GOT3 (cell line): ENCODE measurements around the gene RIMBP2.

Source experiments
- DNase-seq: peaks from one replicate; lab custom pipeline; 2025; ENCODE audit warnings: mixed read lengths; lab: John Stamatoyannopoulos, UW

The RIMBP2 gene

DNA sequence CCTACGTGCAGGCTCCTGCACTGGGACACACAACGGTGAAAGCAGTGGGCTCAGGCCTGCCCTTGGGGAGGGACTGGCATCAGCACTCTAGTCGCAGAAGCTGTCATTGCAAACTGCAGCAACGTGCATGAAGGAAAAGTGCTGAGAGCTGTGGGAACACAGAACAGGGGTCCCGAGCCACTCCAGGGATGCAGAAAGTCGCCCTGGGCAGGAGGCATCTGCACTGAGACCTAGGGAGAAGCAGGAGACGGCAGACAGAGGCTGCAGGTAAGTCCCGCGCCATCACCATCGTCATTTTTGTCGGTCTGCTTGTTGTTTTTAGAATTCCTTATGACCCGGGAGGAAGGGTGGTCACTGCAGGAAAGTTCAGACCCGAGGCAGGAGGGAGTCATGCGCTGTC is 21.6 kb upstream of the RIMBP2 start:
- DNase-seq, result no peak

DNA sequence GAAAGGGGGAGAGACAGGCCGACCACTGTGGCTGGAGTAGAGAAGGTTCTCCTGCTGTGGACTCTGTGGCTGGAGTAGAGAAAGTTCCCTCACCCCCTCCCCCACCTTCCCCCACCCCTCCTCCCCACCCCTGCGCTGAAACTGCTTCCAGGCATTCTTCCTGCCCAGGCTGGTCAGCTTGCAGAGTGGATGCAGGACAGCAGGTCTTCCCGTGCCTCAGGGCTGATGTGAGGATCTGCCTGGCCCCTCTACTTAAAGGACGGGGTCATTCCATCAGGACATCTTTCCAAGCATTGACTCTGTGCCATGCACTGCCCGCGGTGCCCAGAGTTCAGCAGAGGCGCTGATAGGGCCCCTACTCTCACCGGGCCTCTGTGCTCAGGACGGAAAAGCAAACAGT is 13.2 kb upstream of the RIMBP2 start:
- no peak for DNase-seq

DNA sequence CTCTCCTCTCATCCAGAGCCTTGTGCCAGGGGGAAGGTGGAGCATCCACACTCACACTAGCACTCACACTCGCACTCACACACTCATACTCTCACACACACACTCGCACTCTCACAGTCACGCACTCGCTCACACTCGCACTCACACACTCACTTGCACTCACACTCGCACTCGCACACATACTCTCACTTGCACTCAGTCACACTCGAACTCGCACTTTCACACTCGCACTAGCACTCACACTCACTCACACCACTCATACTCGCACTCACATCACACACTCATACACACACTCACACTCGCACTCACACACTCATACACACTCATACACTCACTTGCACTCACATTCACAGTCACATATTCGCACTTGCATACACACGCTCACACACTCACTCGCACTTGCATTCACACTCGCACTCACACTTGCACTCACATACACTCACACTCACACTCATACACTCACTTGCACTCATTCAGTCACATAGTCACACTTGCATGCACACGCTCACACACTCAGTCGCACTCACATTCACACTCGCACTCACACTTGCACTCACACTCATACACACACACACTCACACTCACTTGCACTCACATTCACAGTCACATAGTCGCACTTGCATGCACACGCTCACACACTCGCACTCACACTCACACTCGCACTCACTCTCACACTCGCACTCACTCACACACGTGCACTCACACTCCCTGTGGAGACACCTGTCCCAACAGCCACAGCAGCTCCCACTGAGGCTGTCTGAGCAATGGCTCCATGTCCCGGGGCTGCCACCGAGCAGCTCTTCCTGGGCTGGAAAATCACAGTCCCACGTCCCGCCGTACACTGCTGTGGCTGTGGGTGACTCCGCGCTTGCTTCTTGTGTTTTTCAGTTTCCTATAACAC is 12.3 kb upstream of the RIMBP2 start:
- DNase-seq, result no peak

DNA sequence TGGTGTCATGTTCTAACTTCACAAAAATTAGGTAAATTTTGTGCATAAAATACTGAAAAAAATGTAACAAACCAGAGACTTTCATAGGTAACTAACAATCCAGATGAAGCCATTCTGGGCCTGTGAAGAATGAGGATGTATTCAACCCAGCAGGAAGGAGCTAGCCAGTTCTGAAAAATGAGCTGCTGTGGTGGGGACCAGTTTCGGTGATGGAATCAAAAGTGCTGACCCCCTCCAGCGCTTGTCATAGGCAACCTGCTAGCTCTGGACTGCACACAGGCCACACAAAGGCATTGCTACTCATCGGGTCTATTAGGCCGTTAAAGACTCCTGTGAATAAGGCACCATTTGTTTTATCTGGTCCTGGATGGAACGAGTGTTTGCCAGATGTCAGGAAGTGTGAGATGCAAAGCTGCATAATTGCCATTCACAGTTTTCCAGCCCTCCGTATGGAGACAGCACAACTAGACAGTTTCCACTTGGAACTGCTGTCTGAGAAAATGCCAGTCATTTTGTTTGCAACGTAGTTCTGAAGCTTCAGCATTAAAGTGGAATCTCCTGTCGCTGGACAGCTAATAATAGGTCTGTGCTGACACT is 3.3 kb upstream of the RIMBP2 start:
- DNase-seq, result no peak

DNA sequence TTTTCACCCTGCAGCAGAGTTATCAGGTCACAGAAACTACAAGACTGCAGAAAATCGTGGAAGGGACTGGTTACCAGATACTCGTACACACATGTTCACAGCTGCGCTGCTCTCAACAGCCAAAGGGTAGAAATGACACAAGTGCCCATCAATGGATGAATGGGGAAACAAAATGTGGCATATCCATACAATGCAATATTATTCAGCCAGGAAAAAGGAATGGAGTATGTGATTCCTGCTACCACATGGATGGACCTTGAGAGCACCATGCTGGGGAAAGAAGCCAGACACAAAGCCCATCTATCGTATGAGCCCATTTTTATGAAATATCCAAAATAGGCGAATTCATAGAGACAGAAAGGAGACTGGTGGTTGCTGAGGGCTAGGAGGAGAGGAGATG is 1.7 kb upstream of the RIMBP2 start:
- no peak for DNase-seq

DNA sequence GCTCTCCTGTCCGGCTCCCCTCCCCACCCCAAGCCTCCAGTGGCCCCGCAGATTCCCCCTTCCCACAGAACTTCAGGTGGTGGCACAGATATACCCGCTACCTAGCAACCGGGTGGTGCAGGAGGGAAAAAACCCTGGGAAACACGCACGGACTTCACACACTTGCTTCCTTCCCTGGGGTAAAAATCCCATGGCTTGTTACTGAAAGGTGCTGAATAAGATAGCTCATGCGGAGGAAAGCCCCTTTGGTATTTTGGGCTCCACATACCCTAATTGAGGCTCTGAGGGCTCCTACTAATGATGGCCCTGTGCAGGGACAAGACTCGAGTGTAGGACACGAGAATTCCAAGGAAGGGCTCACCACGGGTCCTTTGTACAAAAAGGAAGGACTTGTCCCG is 869 bp upstream of the RIMBP2 start:
- no peak for DNase-seq

DNA sequence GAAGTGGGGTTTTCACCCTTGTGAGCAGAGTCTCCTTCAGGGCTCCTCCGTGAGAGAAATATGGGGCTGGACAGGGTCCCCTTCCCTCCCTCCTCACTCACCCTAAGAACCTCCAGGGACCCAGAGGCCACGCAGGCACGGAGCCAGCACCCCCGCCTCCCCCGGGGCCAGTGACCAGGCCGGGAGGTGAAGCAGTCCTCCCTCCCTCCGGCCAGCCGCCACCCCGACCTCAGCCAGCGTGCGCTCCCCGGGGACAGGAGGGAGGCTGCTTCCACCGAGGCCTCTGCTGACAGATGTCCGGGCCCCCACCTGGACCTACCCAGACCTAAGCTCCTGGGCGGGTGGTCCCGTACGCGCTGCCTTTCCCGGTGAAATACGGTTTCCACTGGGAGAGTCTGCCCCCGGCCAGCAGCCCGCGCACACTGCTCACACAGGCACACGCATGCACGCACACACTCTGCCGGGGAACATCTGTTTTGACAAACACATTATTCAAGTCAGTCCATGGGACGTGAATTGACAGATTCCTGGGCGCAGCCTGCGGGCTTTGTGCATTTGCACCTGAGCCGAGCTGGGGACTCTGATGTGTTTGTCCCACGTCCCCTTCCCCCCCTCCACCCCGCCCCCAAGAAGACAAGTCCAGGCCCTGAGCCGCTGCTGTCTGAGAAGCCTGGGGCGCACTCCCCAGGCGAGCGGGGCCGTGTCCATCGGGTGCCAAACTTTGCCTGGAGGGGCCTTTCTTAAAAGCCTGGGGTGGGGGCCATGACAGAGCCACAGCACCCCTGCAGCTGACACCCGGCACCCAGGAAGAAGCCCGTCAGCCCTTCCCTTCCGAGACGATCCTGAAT is 725 bp downstream of the RIMBP2 start:
- DNase-seq, result no peak

DNA sequence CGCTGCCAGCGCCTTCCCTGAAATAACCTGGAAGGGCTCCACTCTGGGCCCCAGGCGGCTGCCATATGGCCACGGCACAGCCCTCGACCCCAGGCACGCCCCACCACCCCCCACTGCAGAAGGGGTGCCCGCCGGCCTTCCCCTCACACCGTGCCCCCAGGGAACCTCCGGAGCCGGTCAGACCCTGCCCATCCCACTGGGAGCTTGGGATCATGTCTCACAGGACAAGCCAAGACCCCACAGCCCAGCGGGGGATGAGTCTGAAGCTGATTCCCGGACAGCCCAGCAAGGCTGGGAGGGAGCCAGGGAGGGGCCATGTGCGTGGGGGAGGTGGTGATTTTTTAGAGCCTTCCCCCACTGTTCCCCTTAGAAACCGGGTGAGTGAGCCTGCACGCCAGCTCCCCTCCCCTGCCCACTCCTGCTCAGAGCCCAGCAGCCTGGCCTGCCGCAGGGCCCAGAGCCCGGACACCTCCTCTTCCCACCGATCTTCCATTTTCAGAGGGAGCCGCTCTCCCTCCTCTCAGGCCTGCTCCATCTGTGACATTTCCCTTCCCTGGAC is 1.4 kb downstream of the RIMBP2 start:
- DNase-seq, result no peak

DNA sequence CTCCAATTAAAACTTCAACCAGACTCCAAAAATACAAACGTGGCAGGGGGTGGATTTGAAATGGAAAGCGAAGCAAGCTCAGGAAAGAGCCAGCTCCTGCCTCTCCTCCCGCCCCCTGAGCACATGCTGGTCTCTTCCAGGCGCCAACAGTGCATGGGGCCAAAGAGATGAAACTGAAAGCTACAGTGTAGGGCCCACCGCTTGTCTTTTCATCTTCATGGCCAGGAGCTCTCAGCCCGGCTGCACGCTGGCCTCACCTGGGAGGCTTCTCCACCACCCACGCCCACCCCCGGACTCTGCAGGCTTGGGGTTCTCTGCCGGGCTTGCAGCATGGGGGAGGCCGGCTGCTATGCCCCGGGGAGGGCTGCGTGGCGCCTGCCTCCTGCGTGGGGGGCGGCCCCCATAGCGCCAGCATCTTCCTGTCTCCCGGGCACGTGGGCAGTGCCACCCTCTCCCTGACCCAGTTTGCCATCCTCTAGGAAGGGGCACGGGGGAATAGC is 2.0 kb downstream of the RIMBP2 start:
- no peak for DNase-seq

DNA sequence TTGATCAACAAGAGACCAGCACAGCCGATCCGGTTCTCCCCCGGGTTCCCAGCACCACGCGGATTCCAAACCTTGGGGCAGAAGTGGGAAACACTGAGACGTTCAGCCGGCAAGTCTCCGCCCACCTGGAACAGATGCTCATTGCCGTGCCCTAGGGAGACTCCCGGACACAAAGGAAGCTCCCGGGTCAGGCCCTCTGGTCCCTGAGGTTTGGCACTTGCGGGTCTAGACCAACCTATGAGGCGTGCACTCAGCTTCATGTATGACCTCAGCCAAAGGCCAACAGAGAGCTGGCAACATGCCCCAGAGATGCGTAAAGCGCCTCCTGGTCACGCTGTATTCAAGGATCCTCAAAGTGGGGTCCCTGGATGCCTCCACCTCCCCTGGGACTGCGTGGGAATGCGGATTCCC is 2.5 kb downstream of the RIMBP2 start:
- no peak for DNase-seq

DNA sequence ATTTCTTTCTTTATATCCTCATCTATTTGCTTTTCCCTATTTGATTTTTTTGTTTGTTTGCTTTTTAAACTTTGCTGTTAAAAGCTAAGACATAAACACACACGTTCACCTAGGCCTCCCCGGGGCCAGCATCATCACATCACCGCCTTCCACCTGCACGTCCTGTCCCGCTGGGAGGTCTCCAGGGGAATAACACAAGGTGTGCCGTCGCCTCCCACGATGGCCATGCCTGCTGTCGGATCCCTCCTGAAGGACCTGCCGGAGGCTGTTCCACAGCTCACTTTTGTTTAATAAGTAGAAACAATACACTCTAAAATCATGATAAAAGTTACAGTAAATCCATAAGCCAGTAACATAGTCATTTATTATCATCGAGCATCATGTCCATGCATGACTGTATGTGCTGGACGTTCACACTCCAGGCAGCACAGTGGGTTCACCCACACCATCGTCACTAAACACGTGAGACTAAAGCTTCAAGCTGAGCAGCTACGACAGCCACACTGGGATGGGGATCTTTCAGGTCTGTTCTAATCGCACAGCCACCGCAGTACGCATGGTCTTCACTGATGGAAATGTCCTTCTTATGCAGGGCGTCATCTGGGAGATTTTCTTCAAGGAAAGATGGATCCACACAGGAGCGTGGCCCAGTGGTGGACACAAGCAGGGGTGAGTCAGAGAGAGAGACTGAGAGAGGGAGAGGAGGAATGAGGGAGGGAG is 3.6 kb downstream of the RIMBP2 start:
- DNase-seq, result no peak

DNA sequence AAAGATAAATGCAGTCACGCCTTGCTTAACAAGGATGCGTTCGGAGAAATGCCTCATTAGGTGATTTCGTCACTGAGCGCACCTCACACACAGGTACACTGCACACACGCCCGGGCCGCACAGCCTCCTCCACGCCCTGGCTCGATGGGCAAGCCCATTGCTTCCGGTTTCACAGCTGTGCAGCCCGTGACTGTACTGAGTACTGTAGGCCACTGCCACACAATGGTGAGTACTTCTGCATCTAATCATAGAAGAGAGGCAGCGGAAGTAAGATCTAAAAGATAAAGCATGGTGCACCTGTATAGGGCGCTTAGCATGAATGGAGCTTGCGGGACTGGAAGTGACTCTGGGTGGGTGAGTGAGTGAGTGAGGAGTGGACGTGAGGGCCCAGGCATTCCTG is 4.3 kb downstream of the RIMBP2 start:
- DNase-seq, result no peak

DNA sequence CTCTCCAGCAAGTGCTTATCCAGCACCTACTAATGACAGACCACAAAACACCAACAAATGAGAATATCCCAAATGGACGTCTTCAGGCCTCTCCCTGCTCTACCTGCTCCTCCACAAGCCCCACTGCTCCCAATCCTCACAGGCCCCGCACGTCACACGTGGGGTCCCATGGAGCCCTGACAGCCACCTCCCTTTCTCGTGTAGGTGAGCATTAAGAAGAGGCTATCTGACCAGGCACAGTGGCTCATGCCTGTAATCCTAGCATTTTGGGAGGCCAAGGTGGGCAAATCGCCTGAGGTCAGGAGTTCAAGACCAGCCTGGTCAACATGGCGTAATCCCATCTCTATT is 5.4 kb downstream of the RIMBP2 start:
- DNase-seq, result no peak

DNA sequence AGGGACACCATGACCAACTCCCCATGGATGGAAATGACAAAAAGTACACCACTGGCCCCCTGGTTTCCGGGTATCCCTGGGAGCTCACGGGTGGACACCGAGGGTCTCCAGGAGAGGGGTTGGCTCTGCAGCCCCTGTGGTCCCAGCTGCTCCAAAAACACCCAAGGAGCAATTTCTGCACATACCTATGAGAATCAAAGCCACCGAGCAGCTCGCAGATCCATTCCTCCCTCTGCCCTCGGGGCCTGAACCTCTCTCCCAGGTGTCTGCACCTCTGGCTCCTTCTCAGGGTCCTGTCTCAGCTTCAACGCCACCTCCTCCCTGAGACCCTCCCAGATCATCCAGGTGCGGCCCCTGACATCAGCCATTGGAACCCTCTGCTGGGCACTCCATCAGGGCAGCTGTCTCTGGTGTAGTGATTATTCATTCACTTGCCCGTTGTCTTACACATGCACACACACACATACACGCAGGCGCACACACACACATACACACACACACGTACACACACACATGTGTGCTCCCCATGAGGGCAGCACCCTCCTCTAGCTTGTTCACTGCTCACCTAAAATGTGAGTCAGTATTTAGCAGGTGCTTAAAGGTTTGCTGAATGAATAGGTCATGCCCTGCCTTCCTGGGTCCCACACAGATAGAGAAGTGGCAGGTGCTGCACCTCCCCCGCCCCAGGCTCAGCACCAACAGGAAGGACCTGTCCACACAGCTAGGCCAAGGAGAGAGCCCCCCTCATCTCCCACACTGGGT is 5.9 kb downstream of the RIMBP2 start:
- no peak for DNase-seq

DNA sequence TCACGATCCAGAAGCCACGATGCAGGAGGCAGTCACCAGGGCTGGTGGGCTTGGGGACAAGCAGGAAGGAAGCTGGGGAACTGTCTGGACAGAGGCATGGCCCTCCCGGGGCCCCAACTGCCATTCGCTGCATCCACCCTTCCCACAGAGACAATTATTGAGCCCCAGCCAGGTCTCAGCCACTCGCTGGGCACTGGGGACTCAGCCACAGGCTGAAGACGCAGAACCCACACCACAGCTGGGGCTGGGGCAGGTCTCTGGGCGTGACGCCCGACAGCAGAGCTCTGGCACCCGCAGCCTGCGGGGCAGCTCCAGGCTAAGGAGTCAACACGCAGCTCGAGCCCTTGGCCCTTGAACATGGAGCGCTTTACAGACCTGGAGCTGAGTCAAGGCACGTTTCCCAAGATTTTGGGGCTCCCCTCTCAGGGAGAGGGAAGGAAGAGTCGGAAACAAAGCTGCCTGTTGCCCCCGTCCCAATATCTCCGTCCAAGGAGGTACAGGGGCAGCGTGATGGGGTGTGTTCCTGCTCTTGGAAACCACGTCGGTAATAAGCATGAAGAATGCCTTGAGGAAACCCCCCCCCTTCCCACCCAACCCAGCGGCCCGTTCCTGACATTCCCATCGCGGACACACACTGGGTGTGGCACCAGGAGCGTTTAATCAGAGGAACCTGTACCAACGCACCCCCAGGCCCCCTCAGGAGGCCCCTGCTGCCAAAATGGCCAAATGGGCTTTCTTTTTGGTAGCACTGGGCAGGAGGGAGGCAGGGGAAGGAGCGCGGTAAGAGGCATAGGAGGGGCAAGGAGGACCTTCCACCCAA is 6.7 kb downstream of the RIMBP2 start:
- DNase-seq, result no peak

DNA sequence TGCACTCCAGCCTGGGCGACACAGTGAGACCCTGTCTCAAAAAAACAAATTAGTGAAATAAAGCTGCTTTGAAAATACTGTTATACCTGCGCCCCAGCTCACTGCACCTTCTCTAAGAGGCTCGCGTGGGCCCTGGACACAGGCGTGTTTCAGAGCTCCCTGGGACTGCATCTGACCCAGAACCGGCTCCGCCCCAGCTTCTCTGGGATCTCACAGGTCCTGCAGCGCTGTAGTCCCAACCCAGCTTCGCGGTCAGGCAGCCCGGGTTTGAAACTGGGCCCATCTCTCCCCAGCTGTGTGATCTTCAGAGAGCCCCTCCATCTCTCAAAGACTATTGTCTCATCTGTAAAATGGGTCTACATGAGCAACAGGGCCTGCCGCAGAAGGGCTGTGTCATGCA is 7.5 kb downstream of the RIMBP2 start:
- DNase-seq, result no peak

DNA sequence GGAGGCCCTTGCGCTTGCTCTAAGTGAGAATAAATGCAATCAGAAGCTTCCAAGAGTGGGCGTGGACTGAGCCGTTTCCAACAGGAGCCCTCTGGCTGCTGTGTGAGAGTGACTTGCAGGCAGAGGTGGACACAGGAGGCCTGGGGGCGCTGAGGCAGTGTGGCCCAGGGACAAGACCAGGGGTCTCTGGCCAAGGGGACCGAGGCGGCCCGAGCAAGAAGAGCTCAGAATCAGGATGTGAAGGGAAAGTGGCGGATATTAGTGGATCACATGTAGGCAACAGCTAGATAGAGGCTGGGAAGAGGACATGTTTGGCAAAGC is 8.6 kb downstream of the RIMBP2 start:
- no peak for DNase-seq

DNA sequence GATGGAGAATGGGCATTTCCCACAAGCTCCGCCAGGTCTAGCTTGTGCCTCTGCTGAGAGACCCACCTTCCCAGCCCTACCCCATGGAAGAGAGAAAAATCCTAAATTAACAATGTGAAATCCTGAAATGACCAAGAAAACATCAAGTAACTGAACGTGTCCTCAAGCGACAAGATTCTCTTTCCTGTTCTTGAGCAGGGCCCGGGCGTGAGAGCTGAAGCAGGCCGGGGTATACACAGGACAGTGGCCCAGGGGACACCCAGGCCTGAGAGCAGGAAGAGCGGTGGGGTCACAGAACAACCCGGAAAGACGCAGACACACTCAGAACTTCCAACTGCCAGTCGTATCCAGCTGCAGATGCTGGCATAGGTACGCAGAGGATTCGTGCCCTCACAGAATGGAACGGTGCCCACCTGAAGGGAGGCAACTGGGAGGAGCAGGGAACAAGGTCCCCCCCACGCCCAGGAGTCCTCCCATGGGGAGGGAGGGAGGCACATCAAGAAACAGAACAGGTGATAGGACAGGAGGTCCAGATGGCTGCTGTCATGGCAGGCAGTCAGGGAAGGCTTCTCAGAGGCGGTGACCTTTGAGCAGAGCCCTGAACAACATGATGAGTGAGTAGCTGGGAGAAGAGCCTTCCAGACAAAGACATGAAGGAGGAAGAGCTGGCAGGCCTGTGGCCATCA is 9.1 kb downstream of the RIMBP2 start:
- DNase-seq, result no peak

DNA sequence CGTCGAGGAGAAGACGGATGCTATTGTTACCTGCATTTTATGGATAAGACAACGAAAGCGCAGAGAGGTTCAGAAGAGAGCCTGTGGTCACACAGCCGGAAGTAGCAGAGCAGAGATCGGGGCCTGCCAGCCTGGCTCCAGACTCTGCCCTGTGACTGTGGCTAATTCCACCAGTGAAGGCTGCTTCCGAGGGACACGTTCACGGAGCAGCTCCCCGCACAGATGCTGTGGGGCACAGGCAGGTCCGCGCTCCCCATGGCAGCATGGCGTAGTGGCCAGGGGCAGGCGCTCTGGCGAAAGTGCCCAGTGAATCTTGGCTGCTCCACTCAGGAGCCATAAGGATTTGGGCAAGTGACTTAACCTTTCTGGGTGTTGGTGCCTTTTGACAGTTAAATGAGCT is 9.8 kb downstream of the RIMBP2 start:
- no peak for DNase-seq
